Measurements from ENCODE around the gene WLS. TPM values are rescaled to one million over a fixed set of nuclear protein-coding genes. Genes with fewer than 3 reads are reported as not detected.

WLS gene
- total RNA-seq, 2 donors from 2014 or later, result not detected

DNA sequence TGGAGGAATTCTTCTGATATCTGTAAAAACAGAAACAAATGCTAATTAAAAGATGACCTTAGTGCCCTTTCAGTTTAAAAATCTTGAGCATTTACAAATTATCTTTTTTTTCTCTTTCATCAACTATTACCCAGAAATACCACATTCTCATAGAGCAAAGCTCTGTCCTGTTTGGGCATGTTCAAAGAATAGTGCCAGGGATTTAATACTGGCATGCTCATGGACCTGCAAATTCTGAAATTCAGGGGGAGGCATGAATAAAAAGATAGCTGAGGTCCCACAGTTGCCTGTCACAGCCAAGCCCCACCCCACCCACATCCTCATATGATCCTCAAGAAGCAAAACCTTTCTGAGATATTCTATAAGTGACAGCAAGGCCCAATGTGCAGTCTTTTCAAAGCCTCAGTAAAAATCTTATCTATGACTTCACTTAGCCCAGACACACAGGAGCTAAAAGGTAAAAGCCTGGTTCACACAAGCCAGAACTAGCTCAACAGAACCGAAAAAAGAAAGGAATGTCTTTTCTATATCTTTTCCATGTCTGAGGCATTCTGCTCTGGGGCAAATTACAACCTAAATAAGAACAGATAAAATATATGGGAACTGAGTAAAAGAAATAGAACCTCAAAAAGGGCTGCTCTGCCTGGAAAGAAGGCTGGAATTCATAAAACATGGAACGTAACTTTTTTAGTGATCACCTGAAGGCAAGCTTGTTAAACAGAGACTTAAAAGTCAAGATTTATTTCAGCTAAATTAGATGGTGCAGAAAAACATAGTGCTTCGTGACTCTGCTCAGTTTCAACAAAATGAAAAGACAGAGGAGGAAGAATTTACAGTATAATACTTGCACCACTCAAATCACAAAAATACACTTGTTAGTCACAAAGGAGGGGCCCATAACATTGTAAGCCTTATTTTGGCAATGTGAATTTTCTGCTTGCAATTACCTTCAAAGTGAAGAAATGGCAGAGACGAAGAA lies 11.0 kb downstream of the WLS start:
- ATAC-seq (replicated peaks in 1 of 2), result no peak
- Mint-ChIP-seq H3K27me3 (ENCODE audit: low read depth) (peaks cover 7% of the 10 kb centered on the region), H3K9me3 (peaks cover 0 to 3% of the 10 kb centered on the region in 2 donors)

DNA sequence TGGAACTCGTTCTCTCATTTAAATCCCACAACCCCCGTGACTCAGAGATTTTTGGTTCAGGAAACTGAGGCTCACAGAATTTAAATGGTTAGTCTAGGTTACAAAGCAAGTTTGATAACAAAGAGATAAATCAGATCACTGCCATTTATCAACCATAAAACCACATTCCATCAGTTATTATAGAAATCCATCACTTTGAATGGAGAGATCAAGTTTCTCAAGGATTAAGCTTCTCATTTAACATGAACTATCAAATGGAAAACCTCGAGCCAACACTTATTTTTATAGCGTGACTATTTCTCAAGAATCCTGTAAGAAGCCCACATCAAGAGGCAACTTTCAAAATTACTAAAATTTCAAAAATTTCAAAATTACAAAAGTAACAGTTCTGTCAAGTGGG lies 11.9 kb downstream of the WLS start:
- Mint-ChIP-seq H3K27me3 (ENCODE audit: low read depth) (peaks cover 7% of the 10 kb centered on the region), H3K9me3 (peaks cover 0 to 3% of the 10 kb centered on the region in 2 donors), H3K4me3 (no peak overlapping the region), H3K4me1 (ENCODE audit: low read depth) (no peaks in the 10 kb centered on the region), H3K27ac (no peak overlapping the region), H3K36me3 (ENCODE audit: insufficient read depth in 2 of 2) (no peaks in the 10 kb centered on the region)
- DNase-seq (no peak), ATAC-seq (replicated peaks in 1 of 2) (no peak)

More for the DNA sequence above, 11.0 kb downstream of the WLS start:
- no peaks in the 10 kb centered on the region for H3K36me3 Mint-ChIP-seq (ENCODE audit: insufficient read depth in 2 of 2)
- no peak overlapping the region for H3K27ac Mint-ChIP-seq
- no peak overlapping the region for H3K4me3 Mint-ChIP-seq
- no peak for DNase-seq
- H3K4me1 Mint-ChIP-seq (ENCODE audit: low read depth), result no peaks in the 10 kb centered on the region

DNA sequence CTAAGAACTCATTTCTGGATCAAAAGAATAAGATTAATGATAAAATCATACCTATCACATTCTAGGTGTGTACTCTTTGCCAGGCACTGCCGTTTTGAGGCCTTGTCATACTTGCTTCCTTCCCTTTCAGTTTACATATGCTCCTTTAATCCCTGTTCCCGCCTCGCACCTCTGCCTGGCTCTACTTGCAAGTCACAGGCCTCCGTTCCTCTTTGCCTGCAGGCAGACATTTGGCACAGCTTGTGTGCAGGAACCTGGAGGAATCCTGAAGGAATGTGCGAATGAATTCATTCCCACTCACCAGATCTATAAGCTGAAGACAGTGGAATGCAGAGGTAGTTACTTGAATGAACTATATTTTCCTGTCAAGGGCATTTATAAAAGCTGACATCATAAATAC lies 13.8 kb downstream of the WLS start:
- DNase-seq, result no peak
- peaks cover 0 to 3% of the 10 kb centered on the region in 2 donors for H3K9me3 Mint-ChIP-seq
- no peak overlapping the region for H3K4me3 Mint-ChIP-seq
- H3K36me3 Mint-ChIP-seq (ENCODE audit: insufficient read depth in 2 of 2), result no peaks in the 10 kb centered on the region
- no peak for ATAC-seq (replicated peaks in 1 of 2)
- H3K27ac Mint-ChIP-seq, result no peak overlapping the region
- peaks cover 6% of the 10 kb centered on the region for H3K27me3 Mint-ChIP-seq (ENCODE audit: low read depth)
- no peaks in the 10 kb centered on the region for H3K4me1 Mint-ChIP-seq (ENCODE audit: low read depth)

DNA sequence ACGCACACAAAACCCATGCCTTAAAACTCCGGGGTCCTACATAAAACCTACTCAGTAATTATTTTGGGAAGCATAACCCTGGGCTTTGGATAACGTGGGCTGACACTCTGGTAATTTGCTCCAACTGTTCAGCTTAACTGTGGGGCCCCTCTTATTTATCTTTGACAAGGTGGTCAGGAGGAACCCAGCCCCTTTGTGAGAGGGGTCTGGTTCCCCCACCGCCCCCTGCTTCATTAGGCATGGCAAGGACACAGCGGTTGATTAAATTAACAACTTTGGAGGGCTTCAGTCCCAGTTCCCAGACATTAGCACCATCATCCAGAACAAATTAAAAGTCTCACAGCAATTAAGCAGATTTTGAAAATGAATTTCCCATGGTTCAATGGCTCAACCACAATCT lies 14.7 kb downstream of the WLS start:
- Mint-ChIP-seq H3K27ac (no peak overlapping the region), H3K9me3 (no peaks in the 10 kb centered on the region), H3K36me3 (ENCODE audit: insufficient read depth in 2 of 2) (no peaks in the 10 kb centered on the region), H3K4me1 (ENCODE audit: low read depth) (no peaks in the 10 kb centered on the region), H3K27me3 (ENCODE audit: low read depth) (no peaks in the 10 kb centered on the region), H3K4me3 (no peak overlapping the region)
- no peak for DNase-seq
- ATAC-seq (replicated peaks in 1 of 2), result no peak

DNA sequence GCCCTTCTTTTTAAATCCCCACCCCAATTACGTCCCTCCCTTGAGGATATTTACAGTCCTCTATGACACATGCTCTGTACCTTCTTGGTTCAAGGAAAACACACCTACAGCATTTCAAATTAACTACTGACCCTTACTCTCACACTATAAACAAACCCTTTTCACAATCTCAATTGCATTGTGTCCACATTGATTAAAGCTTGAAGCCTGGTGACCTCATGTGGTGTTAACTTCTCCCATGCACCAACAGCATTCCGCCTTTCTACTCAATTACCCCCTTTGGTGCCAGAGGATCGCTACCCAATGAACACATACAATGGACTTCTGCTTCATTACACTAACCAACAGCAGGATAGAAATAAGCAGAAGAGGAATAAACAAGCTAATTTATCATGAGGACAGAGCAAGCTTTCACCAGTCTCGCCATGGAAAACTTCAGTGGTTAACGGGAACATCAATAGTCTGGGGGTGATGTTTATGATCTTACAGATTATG lies 15.2 kb downstream of the WLS start:
- H3K4me1 Mint-ChIP-seq (ENCODE audit: low read depth), result no peaks in the 10 kb centered on the region
- H3K27me3 Mint-ChIP-seq (ENCODE audit: low read depth), result no peaks in the 10 kb centered on the region
- no peak overlapping the region for H3K4me3 Mint-ChIP-seq
- DNase-seq (no peak), ATAC-seq (replicated peaks in 1 of 2) (no peak)
- no peak overlapping the region for H3K27ac Mint-ChIP-seq
- H3K36me3 Mint-ChIP-seq (ENCODE audit: insufficient read depth in 2 of 2), result no peaks in the 10 kb centered on the region
- no peaks in the 10 kb centered on the region for H3K9me3 Mint-ChIP-seq

DNA sequence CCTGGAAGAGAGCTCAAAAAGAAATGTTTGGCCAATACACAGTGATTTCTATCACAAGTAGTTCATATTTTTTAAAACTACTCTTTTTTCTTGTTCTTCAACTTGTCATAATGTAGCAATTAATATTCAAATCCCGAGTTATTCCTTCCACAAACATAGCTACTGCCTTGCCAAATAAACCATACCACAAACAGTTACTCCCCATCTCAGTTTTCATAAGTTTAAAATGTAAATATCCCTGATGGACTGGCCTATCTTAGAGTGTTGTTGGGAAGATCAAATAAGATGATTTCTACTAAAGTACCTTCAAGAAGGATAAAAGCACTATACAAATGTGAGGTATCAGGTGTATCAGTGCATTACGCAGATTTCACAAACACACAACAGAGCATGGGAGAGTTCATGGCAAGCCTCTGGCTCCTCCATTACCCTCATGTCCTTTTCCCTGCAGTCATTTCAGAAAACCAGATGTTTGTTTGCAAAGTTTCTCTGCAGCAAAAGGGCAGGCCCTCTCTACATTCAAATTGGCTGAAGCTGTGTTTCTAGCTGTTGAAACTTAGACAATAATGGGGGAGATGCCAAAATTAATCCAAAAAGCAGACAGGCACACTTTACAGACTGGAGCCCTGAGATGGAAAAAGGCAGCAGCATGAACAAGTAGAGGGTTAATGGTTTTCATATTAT lies 16.1 kb downstream of the WLS start:
- no peaks in the 10 kb centered on the region for H3K4me1 Mint-ChIP-seq (ENCODE audit: low read depth)
- no peak overlapping the region for H3K4me3 Mint-ChIP-seq
- no peaks in the 10 kb centered on the region for H3K9me3 Mint-ChIP-seq
- H3K27ac Mint-ChIP-seq, result no peak overlapping the region
- ATAC-seq (replicated peaks in 1 of 2) (no peak), DNase-seq (no peak)
- no peaks in the 10 kb centered on the region for H3K36me3 Mint-ChIP-seq (ENCODE audit: insufficient read depth in 2 of 2)
- no peaks in the 10 kb centered on the region for H3K27me3 Mint-ChIP-seq (ENCODE audit: low read depth)

DNA sequence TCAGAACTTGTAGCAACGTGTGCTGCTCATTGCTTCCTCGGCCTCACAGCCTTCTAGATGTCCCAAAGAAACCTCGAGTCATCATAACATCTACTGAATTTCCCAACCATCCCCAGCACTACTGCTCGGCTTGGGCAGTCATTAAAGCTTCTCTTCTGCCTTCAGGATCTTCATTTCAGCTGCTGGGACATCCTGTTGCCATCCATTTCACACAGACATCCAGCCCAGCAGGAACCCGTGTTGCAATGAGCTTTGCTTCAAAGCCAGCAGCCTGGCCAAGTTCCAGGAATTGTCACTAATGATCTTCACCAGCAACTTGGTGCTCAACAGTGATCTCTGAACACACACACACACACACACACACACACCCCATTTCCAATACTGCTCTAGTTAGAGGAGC lies 18.5 kb downstream of the WLS start:
- H3K36me3 Mint-ChIP-seq (ENCODE audit: insufficient read depth in 2 of 2), result no peaks in the 10 kb centered on the region
- DNase-seq, result no peak
- no peaks in the 10 kb centered on the region for H3K9me3 Mint-ChIP-seq
- no peak overlapping the region for H3K4me3 Mint-ChIP-seq
- H3K27me3 Mint-ChIP-seq (ENCODE audit: low read depth), result no peaks in the 10 kb centered on the region
- no peaks in the 10 kb centered on the region for H3K4me1 Mint-ChIP-seq (ENCODE audit: low read depth)
- ATAC-seq (replicated peaks in 1 of 2), result no peak
- H3K27ac Mint-ChIP-seq, result no peak overlapping the region

DNA sequence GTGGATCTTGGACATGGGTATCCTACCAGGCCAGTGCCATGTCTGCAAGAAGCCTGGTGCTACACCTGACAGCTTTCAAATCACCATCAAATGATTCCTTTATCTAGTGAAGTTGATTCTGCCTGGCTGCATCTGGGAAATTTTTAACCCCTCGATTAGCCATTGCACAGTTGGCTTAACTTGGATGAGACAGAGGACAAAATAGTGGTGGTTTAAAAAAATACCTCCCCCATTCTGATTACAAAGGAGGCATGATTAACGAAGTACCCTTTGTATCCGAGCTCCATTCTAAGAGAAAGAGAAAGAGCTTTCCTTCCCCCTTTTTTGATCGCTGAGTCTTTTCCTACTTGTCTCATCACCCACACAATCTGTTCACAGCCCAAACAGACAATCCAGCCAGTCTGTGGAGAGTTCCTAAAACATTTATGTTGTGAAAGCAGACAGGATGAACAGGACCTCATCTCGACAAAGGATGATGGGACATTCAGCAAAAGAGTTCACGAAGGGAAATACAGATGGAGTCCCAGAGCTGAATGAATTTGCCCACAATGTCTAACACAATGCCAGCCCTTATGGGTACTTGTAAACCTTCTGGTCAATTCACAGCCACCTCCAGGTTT lies 20.5 kb downstream of the WLS start:
- H3K27me3 Mint-ChIP-seq (ENCODE audit: low read depth), result no peaks in the 10 kb centered on the region
- no peak overlapping the region for H3K27ac Mint-ChIP-seq
- no peaks in the 10 kb centered on the region for H3K36me3 Mint-ChIP-seq (ENCODE audit: insufficient read depth in 2 of 2)
- DNase-seq (no peak), ATAC-seq (replicated peaks in 1 of 2) (no peak)
- H3K4me3 Mint-ChIP-seq, result no peak overlapping the region
- H3K9me3 Mint-ChIP-seq, result no peaks in the 10 kb centered on the region
- H3K4me1 Mint-ChIP-seq (ENCODE audit: low read depth), result no peaks in the 10 kb centered on the region

DNA sequence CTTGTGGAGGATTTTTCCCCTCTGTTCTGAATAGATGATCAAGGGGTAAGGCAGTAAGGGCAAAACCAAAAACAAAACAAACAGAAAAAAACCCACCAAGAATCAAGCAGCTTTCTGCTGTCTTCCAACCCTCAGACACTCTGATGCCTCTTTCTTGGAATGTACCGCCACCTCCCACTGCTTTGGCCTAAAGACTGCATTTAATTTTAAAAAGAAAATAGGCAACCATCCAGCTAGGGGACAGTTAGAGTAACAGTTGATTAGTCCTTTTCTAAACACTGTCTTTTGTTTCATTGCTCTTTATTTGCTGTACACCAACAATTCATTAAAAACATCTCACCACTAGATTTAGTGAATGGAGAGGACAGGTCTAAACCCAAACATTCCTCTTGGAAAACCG lies 21.5 kb downstream of the WLS start:
- H3K4me1 Mint-ChIP-seq (ENCODE audit: low read depth), result no peaks in the 10 kb centered on the region
- no peaks in the 10 kb centered on the region for H3K9me3 Mint-ChIP-seq
- H3K27ac Mint-ChIP-seq, result no peak overlapping the region
- H3K27me3 Mint-ChIP-seq (ENCODE audit: low read depth), result no peaks in the 10 kb centered on the region
- ATAC-seq (replicated peaks in 1 of 2) (no peak), DNase-seq (no peak)
- no peak overlapping the region for H3K4me3 Mint-ChIP-seq
- H3K36me3 Mint-ChIP-seq (ENCODE audit: insufficient read depth in 2 of 2), result no peaks in the 10 kb centered on the region

DNA sequence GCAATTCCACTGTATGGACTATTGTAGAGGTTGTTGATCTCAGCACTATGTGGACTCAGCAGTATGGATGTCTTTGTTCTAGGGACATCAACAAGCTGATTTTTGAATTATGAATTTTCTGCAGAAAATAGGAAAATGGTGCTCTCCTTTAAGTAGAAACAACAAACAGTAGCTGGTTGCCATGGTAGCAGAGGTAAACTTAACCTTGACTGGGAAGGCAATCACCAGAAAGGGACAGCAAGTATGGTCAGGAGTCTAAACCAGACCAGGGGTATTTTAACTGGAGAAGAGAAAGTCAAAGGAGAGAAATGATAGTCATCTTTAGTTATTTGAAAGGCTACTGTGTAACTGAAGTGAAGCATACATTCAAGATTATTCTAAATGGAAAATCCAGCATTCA lies 22.3 kb downstream of the WLS start:
- ATAC-seq (replicated peaks in 1 of 2) (no peak), DNase-seq (no peak)
- H3K36me3 Mint-ChIP-seq (ENCODE audit: insufficient read depth in 2 of 2), result no peaks in the 10 kb centered on the region
- H3K4me3 Mint-ChIP-seq, result no peak overlapping the region
- no peaks in the 10 kb centered on the region for H3K4me1 Mint-ChIP-seq (ENCODE audit: low read depth)
- no peak overlapping the region for H3K27ac Mint-ChIP-seq
- no peaks in the 10 kb centered on the region for H3K9me3 Mint-ChIP-seq
- H3K27me3 Mint-ChIP-seq (ENCODE audit: low read depth), result no peaks in the 10 kb centered on the region

DNA sequence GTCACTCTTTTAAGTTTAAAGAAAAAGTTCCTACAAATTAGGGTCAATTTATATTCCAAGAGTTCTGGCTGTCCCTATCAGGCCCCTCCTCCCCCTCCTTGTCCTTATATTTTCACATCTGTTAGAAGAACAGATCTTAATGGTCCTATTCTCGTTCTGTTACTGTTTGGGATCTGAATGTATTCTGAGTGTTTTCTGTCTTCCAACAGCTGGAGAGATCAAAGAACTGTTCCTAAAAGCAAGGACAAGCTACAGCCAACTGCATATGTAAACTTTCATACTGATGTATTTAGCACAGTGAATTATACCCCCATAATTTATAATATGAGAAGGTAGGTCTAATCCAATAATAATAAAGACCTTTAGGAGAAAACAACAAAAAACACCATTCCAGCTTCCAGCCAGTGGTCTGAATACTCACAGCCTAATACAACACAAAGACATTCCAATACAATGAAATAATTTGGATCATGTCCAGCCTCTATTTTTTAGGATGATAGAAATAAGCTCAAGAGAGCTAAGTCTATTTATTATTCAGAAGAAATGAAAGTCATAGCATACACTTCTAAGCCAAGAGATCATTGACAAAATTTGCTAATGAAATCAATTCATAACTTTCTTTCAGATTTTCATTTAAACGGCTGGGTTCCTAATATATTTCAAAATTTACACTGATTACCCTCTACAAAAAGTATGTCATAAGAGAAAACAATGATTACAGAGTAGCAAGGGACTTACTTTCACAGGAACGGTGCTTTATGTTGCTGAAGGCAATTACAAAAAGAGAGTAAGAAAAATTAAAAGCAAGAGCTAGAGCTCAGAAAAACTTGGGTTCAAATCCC lies 25.3 kb downstream of the WLS start:
- H3K4me1 Mint-ChIP-seq (ENCODE audit: low read depth), result no peaks in the 10 kb centered on the region
- no peaks in the 10 kb centered on the region for H3K27me3 Mint-ChIP-seq (ENCODE audit: low read depth)
- DNase-seq (no peak), ATAC-seq (replicated peaks in 1 of 2) (no peak)
- no peaks in the 10 kb centered on the region for H3K36me3 Mint-ChIP-seq (ENCODE audit: insufficient read depth in 2 of 2)
- H3K4me3 Mint-ChIP-seq, result no peak overlapping the region
- no peak overlapping the region for H3K27ac Mint-ChIP-seq
- H3K9me3 Mint-ChIP-seq, result no peaks in the 10 kb centered on the region

DNA sequence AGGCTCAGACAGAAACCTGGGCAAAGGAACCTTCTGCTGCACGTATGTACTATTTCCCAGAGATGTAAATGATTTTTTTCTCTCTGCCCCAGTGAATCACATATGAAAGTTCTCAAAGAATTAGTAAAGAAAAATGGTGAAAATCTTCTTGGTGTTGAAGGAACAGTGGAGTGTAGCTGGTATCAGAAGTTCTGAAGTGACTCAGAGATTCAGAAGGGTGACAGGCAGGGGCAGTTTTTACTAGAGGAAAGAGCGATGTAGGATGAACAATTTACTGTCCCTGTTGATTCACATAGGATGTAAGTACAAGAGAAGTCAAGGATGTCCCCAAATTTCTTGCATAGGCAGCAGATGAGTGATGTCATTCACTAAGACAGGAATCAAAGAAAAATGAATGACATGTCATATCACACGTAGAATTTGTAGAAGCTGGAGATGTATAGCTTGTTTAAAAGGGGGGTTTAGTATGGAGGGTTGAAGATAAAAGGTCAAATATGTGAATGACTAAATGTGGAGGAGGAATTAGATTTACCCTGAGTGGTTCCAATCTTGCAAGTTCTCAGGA lies 26.4 kb downstream of the WLS start:
- DNase-seq (no peak), ATAC-seq (replicated peaks in 1 of 2) (peak in 1 of 2 donors; percentile 35)
- Mint-ChIP-seq H3K36me3 (ENCODE audit: insufficient read depth in 2 of 2) (no peaks in the 10 kb centered on the region), H3K27me3 (ENCODE audit: low read depth) (no peaks in the 10 kb centered on the region), H3K4me1 (ENCODE audit: low read depth) (no peaks in the 10 kb centered on the region), H3K4me3 (no peak overlapping the region), H3K27ac (no peak overlapping the region), H3K9me3 (no peaks in the 10 kb centered on the region)
